GM21619 (cell line): Measurements from ENCODE around the gene ALDOB.

Experiments
- ATAC-seq: cut with Tn5 transposase; IDR thresholded peaks from one replicate; pipeline ENCODE4 v1.9.1; 2021; ENCODE audit not compliant: unreplicated experiment

Gene ALDOB

DNA sequence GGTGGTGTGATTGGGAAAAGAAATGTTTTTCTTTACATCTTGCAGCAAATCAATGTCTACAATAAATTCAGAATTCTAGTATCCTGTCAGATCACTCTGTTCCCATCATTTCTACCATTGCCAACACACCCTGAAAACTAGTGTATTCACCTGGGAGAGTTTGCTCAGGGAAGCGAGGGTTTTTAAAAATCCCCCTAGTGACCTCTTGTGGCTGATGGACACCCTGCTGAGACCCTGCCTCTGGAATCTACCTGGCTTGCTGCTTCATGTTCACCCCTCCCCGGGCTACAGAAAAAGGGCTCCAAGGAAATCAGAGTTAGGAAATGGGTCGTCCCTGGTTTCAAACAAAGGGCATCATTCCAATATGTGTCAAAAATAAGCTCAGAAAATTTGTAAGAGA lies 21.4 kb upstream of the ALDOB start:
- ATAC-seq = no peak

DNA sequence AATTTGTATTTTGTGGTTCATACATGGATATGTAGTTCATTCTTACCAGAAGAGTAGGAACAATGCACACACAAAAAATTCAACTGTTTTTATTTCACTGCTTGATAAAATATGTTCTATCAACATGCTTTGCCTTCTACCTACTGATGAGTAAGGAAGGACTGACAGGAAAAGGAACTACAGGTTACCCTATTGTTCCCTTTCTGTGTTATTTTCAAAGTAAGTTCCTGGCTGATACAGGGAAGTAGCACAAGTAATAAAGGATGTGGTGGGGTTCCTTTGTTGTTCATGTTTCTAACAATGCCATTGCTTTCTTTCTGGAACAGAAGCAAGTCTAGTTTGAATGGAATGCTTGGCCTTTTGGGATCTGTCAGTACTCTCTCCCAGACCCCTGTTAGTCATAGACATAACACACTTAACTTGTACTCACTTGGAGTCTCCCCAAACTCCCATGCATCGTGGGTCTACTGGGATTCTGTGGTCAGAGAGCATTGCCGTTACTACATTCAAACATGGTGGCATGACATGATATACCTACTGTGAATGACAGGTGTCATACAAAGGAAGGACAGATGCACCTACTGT lies 20.2 kb upstream of the ALDOB start:
- no peak for ATAC-seq

DNA sequence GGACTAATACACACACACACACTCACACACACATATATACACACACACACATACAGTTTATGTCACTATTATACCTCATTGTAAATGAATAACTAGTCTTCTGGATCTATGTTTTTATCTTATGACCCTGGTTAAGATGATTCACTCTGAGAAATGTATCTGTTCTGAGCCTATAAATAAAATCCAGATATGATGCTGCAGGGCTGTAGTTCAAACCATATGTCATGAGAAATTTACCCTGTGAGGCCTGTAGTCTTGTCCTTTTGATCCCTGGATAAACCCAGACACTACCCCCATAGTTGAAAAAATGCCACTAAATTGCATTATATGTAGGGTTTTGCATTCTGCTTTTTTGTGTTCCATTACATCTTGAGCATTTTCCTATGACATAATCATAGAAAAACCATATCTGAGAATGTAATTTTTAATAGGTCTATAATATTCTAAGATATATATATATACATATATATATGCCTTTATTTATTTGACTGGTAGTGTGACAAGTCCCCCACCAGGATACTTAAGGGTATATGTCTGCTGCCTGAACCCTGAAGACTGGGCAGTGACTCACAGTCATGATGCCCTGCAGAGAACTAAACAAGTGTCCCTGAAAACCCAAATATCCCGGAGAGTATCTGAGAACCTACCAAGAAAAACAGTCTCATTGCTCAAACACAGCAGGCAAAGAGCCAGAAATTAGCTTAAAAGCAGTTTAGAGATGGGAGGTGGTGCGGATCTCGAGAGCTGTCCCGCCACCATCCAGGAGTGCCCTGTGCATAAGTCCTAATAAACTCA lies 18.4 kb upstream of the ALDOB start:
- ATAC-seq = no peak

DNA sequence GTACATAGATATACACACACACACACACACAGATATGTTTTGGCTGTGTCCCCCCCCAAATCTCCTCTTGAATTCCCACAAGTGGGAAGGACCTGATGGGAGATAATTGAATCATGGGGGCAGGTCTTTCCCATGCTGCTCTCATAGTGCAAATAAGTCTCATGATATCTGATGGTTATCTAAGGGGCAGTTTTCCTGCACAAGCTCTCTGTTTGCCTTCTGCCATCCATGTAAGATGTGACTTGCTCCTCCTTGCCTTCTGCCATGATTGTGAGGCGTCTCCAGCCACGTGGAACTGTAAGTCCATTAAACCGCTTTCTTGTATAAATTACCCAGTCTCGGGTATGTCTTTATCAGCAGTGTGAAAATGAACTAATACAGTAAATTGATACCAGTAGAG lies 15.9 kb upstream of the ALDOB start:
- ATAC-seq = no peak

DNA sequence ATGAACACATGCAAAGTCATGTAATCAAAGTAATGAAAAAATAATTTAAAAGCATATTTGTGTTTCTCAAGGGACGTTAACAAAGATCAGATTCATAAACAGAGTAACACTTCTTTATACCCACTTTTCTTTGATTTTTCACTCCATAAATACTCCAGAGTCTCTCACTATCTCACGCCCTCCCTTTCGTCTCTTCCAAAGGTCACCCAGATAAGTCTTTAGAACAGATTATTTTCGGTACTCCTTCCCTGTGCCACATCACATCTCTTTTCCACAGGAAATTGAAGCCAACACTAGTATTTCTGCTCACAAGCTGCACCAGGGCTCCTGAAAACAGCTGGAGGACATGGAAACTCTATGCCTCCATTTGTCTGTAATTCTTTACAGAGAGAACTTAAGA lies 15.4 kb upstream of the ALDOB start:
- no peak for ATAC-seq

DNA sequence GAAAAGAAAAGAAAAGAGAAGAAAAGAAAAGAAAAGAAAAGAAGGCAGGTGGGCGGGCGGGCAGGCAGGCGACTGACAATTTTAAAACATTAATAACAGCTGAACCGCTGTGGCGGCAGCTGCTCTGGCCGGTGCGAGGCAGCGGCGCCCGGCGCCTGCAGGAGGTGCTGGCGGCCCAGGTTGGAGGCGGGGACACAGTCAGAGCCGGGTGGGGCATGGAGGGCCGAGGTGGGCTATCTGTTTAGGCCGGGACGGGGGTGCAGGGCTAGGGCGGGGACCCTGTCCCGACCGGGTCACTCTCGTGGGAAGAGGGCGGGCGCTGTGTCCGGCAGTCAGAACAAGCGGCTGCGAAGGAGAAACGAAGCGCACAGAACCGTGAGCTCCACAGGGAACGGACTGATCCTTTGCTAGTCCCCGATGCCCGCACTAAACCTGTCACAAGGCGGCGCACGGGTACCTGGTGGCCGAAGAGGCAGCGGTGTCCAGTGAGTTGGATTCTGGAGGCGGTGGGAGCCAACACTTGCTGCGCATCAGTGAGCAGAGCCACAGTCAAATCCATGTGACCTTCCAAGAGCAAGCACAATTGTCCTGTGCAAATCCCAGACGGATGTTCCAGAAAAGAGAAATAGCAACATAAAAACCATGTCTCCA lies 13.6 kb upstream of the ALDOB start:
- peak; percentile 95 for ATAC-seq

DNA sequence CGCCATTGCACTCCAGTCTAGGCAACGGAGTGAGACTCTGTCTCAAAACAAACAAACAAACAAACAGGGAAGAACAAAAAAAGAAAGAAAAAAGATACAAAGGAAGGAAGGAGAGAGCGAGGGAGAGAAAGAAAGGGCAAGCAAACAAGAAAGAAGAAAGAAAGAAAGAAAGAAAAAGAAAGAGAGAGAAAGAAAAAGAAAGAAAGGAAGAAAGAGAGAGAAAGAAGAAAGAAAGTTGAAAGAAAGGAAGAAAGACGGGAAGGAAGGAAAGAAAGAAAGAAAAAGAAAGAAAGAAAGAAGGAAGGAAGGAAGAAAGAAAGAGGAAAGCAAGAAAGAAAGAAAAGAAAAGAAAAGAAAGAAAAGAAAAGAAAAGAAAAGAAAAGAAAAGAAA lies 13.1 kb upstream of the ALDOB start:
- no peak for ATAC-seq

DNA sequence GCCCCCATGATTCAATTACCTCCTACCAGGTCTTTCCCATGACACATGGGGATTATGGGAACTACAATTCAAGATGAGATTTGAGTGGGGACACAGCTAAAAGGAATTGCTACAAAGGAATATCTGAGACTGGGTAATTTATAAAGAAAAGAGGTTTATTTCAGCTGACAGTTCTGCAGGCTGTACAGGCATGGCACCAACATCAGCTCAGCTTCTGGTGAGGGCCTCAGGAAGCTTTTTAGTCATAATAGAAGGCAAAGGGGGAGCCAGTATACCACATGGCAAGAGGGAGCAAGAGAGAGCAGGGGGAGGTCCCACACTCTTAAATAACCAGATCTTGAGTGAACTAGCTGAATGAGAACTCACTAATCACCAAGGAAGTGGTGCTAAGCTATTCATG lies 11.2 kb upstream of the ALDOB start:
- no peak for ATAC-seq

DNA sequence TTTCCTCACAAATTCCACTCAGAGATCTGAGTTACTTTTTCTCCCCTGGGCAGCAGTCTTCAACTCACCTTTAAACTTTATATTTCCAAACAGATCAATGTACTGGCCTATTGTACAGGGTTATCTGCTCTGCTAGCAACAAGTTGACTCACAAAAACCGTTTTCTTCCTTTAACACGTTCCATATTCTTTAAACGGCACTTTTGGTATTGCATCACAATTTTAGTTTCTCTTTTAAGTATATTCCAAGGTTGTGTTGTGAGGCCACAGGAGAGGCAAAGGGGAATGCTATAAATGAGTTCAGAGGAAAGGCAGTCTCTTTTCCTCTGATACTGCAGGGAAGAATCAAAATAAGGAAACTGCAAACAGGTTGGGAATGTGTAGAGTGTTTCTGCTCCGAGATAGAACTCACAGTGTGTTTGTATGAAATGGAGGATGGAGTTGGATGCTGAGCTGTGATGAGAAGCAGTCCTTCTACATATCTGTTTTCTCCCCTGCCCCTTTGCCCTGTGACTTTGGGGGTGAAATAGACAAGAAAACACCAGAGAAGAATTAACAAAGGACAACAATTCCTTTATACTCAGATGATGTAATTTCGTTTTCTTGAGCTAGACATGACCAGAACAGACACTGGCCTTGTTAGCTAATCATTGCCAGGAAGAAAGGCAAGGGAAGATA lies 9.9 kb upstream of the ALDOB start:
- no peak for ATAC-seq

DNA sequence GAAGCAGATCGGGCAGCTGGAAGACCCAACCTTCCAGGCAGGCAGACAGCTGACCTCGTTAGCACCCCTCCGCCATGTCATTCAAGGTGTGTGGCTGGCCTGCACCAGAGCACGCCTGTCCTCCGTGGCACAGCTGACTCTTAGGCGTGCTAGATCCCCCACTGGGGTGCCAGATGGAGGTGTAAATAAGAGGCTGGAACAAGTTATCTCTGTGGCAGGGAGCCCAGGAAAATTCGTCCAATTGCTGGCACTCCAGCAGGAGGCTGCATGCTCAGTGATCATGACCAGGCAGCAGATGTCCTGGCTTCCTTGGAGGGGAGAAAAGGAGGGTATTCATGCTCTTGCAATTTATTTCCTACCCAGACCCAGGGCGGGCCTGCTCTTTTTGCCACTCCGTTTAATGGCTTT lies 7.8 kb upstream of the ALDOB start:
- ATAC-seq = no peak

DNA sequence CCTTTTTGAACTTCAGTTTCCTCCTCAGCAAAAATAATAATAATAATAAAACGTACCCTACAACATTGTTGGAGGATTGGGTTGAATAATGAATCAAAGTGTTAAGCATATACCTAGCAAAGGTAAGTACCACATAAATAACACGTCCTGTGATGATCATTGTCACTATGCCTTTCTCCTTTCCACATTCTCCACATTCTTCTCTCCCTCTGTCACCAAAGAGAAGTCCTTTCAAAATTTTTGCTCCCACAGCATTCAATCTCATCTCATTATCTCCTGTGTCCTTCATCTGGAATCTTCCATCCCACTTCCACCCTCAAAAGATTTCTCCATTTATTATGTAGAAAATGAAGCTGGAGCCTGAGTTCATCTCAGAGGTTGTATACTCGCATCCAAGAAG lies 7.2 kb upstream of the ALDOB start:
- no peak for ATAC-seq

DNA sequence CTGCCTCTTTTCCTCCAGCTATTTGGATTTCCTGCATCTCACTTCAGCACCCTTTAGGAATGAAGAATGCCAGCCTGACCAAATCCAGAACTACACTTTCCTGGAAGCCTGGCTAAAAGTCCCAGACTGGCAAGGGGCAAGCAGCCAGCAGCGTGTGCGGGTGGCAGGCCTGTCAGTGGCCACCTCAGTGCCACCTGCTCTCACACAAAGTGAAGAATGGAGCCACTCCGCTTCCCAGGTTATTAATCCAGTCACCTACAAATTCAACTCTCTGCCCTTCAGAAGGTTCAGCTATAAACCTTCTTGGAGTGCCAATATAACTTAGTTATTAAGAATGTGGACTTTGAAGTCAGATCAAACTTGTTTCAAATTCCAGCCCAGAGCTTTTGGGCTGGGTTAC lies 6.7 kb upstream of the ALDOB start:
- ATAC-seq = no peak

DNA sequence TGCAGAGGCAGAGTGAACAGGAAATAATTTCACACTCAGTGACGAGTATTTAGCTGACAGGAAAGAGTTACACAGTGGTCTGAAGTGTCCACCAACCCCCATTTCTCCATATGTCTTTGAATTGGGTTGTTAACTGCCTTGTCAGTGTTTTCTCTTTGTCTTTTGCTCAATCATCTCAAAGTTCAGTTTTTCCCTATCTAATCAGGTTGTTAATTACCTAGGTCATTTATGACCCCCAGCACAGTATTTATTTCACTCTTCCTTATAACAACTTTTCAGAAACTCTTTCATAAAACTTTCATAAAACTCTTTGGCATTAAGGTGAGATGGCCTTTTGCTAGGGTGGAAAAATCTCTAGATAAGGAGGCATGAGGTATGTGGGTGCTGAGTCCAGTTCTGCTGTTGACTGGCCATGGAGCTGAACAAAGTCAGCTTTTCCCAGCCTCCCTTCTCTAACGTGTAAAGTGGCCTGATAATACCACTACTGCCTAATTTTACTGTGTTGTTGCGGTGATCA lies 5.2 kb upstream of the ALDOB start:
- ATAC-seq = no peak

DNA sequence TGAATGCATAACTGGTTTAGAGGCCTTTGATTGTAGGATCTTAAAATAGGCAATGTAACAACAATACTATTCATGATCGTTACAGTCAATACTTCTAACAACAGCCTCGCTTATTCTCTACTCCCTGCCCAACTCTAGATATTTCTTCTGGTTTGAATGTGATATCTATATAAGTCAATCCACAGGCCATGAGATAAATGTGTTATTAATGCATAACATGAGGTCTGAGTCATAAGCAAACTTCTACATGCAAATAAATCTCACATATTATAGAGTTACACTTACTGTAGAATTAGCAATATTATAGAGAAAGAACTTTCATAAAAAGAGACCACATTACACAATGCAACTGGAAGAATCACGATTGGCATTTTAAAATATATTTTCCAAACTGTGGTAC lies 2.9 kb upstream of the ALDOB start:
- ATAC-seq = no peak

DNA sequence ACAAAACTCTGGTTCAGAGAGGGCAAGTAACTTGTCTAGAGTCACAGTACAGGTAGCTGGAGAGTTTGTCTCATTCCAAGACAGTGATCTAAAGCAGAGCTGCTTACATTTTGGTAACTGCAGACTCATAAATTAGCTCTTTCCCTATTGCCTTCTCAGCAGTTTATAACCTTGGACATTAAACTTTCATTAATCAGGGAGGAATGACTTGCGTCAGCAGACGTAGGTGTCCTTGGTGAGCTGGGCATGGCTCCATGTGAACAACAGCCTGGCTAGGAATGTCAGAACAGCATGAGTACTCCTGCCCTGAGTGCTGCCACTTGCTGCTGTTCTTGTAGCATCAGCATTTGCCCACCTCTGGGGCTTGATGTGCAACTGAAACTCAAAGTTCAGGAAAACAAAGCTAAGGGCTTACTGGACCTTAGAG lies 2.2 kb upstream of the ALDOB start:
- ATAC-seq = no peak

DNA sequence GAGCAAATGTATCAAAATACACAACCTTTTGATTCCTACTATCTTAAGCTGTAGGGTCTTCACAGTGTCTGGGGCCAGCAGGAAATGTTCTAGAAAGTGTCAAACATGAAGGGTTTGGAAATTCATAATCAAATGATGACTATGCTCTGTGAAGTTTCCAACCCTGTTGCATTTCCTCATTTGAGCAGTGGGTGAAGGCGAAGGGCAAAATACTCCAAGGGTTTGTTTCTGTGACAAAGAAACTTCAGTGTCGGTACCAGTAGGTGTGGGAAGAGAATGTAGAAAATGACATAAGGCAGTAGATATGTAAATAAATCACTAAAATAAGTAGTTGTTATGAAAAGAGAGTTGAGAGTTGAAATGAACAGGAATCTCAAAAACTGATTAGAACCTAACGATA lies 576 bp downstream of the ALDOB start:
- no peak for ATAC-seq

DNA sequence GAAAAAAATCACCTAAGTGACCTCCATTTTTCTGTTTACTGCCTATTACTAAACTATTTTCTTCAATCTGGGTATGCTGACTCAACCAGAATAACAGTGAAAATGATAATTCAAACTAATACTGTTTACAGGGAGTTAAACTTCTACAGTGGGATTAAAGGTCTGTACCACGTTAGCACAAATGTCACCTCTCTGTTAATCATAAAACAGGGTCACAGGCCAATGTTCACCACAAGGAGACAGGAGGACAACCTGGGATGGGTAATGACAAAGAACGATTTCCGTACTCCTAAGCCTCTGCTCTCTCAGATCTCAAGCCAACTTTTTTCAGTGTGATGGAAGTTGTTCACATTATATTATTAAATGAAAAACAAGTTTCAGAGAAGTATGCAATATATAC lies 2.3 kb downstream of the ALDOB start:
- ATAC-seq = no peak

DNA sequence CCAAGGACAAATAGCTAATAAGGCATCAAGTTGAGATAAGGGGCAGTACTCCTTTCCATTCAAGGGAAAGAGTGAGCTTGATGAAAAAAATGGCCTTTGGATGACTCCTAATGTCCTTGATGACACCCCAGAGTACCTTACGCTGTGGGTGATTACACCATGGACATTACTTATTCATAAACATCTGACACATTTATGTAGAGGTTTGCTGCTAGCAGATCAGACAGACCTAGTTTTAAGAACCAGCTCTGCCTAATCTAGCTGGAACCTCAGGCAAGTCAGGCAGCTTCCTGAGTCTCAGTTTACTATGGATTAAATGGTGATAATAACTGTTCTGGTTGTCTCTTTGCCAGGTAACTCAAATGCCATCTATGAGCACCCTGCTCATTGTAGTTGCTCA lies 2.8 kb downstream of the ALDOB start:
- ATAC-seq = no peak

DNA sequence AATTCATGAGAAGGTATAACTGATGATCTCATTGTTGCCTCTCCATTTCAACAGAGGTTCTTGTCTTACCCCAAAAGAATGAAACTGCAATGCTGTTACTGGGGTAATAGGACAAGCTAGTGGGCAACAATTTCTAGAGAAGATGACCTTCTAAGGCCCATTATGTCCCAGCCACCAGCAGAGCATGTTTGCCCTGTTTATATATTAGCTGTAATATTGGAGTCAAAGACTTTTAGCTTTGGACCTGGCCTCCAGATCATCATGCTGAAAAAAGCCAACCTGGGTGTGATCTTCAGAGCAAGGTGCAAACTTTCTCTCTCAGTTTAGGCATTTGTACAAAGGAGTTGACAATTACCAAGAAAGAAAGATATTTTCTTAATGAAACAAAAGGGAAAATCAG lies 3.4 kb downstream of the ALDOB start:
- no peak for ATAC-seq

DNA sequence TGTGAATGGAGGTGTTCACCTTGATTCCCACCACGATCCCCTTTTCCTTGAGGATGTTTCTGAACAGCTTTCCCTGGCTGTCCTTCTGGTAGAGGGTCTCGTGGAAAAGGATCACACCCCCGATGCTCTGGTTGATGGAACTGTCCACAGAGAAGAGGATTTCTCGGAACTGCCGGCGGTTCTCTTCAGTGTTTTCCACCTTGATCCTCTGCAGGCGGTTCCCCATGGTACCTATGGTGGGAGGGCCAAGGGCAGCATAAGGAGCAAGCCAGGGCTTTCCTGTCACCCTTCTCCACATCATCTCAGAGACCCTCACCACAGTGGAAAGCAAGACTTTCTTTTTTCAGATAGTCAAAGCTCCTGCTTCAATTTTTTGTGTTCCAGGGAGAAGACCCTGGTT lies 5.8 kb downstream of the ALDOB start:
- no peak for ATAC-seq

DNA sequence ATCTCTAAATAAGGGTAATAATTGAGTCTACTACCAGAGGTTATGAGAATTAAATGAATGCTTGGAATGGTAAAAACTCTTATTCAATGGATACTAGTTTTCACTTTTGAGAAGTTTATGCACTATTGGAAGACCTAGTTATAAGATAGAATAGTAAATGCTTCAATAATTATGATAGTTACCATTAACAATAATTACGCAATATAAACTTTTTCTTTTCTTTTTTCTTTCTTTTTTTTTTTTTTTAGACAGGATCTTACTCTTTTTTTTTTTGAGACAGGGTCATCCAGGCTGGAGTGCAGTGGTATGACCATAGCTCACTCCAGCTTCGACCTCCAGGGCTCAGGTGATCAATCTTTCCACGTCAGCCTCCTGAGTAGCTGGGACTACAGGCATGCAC lies 6.7 kb downstream of the ALDOB start:
- no peak for ATAC-seq
